ENCODE measurements around the gene S100A7A. TPM values are rescaled to one million over a fixed set of nuclear protein-coding genes. Genes with fewer than 3 reads are reported as not detected.

S100A7A gene
- total RNA-seq, 1 experiment from 2014 or later, result not detected

DNA sequence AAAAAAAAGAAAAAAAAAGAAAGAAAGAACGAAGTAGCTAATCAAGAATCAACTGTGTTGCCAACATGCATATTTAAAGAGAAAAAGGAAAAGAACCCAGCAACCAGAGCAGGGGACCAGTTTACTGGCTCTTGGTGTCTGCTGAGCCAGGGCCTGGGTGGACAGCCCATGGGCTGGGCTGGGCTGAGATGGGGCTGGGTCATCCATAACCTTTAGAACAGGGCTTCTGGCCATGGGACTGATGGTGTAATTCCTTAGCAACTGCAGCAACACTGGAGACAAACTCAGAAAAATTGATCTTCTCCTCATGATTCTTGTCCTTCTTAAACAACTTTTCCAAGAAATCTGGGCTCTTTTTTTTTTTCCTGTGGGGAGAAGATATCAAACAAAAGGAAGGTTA lies 10.5 kb downstream of the S100A7A start:
- CTCF ChIA-PET, result interaction anchor here (1.3 to 1.6 kb wide), 2 partner anchors 68 to 71 kb away, joined by 4 to 8 read pairs; no protein-coding TSS in a partner anchor
- POLR2A ChIA-PET, result no interaction called here
- H3K4me1 Mint-ChIP-seq, result no peaks in the 10 kb centered on the region
- no peak overlapping the region for H3K27ac Mint-ChIP-seq
- TF ChIP-seq, protein P1, sequence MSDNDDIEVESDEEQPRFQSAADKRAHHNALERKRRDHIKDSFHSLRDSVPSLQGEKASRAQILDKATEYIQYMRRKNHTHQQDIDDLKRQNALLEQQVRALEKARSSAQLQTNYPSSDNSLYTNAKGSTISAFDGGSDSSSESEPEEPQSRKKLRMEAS (CRISPR knock-in tag; IDR thresholded peaks at IDR 0.05), result no peak
- TF ChIP-seq PRRX2 (CRISPR knock-in tag; IDR thresholded peaks at IDR 0.05), result no peak
- TF ChIP-seq, protein P2, sequence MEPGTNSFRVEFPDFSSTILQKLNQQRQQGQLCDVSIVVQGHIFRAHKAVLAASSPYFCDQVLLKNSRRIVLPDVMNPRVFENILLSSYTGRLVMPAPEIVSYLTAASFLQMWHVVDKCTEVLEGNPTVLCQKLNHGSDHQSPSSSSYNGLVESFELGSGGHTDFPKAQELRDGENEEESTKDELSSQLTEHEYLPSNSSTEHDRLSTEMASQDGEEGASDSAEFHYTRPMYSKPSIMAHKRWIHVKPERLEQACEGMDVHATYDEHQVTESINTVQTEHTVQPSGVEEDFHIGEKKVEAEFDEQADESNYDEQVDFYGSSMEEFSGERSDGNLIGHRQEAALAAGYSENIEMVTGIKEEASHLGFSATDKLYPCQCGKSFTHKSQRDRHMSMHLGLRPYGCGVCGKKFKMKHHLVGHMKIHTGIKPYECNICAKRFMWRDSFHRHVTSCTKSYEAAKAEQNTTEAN (CRISPR knock-in tag; IDR thresholded peaks at IDR 0.05), result no peak
- no peak overlapping the region for H3K4me3 Mint-ChIP-seq
- ATAC-seq (no peak), DNase-seq (ENCODE audit: low spot score) (no peak)
- H3K27me3 Mint-ChIP-seq (ENCODE audit: low read depth), result peaks cover 3% of the 10 kb centered on the region; the same call in 1 of the 2 replicates
- H3K9me3 Mint-ChIP-seq, result no peaks in the 10 kb centered on the region
- H3K36me3 Mint-ChIP-seq, result no peaks in the 10 kb centered on the region

DNA sequence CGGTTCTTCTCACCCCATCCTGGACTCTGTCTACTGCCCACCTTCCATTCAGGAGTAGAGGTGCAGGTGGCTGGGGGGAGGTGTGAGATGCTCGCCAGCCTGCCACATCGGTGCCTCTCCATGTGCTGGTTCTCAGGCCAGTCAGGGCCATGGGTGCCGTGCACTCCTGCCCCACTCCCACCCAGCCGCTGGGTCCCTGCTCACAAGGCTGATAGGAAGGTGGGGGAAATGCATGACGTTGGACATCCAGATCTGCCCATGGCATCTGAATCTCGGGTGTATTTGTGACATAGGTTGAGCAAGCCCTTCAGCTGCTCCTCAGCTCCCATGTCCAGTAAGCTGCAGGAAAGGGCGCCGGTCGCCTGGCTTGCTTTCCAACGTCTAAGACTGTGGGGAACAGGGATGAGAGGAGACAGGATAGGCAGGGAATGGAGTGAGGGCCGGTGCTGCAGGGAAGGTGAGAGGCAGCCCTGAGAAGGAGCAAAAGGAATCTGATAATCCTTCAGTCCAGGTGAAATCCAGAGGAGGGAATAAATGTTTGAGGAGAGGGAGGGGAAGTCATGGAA lies 11.8 kb downstream of the S100A7A start:
- no peaks in the 10 kb centered on the region for H3K4me1 Mint-ChIP-seq

More for the DNA sequence above, 11.8 kb downstream of the S100A7A start:
- no peaks in the 10 kb centered on the region for H3K9me3 Mint-ChIP-seq
- TF ChIP-seq, protein P3, sequence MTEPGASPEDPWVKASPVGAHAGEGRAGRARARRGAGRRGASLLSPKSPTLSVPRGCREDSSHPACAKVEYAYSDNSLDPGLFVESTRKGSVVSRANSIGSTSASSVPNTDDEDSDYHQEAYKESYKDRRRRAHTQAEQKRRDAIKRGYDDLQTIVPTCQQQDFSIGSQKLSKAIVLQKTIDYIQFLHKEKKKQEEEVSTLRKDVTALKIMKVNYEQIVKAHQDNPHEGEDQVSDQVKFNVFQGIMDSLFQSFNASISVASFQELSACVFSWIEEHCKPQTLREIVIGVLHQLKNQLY (CRISPR knock-in tag; IDR thresholded peaks at IDR 0.05), result no peak
- TF ChIP-seq NFATC4 (CRISPR knock-in tag; IDR thresholded peaks at IDR 0.05) (no peak), ETV6 (CRISPR knock-in tag; IDR thresholded peaks at IDR 0.05) (no peak), ZNF671 (CRISPR knock-in tag; IDR thresholded peaks at IDR 0.05) (no peak), NR1H2 (CRISPR knock-in tag; IDR thresholded peaks at IDR 0.05) (no peak), NR2C2 (CRISPR knock-in tag; IDR thresholded peaks at IDR 0.05) (no peak), PRRX2 (CRISPR knock-in tag; IDR thresholded peaks at IDR 0.05) (no peak), SMAD4 (CRISPR knock-in tag; IDR thresholded peaks at IDR 0.05) (no peak), FOXJ3 (CRISPR knock-in tag; IDR thresholded peaks at IDR 0.05; ENCODE audit: borderline replicate concordance) (no peak), KAT7 (CRISPR knock-in tag; IDR thresholded peaks at IDR 0.05; ENCODE audit: borderline replicate concordance) (no peak), RELA (CRISPR knock-in tag; IDR thresholded peaks at IDR 0.05; ENCODE audit: borderline replicate concordance) (no peak)
- TF ChIP-seq, protein P4, sequence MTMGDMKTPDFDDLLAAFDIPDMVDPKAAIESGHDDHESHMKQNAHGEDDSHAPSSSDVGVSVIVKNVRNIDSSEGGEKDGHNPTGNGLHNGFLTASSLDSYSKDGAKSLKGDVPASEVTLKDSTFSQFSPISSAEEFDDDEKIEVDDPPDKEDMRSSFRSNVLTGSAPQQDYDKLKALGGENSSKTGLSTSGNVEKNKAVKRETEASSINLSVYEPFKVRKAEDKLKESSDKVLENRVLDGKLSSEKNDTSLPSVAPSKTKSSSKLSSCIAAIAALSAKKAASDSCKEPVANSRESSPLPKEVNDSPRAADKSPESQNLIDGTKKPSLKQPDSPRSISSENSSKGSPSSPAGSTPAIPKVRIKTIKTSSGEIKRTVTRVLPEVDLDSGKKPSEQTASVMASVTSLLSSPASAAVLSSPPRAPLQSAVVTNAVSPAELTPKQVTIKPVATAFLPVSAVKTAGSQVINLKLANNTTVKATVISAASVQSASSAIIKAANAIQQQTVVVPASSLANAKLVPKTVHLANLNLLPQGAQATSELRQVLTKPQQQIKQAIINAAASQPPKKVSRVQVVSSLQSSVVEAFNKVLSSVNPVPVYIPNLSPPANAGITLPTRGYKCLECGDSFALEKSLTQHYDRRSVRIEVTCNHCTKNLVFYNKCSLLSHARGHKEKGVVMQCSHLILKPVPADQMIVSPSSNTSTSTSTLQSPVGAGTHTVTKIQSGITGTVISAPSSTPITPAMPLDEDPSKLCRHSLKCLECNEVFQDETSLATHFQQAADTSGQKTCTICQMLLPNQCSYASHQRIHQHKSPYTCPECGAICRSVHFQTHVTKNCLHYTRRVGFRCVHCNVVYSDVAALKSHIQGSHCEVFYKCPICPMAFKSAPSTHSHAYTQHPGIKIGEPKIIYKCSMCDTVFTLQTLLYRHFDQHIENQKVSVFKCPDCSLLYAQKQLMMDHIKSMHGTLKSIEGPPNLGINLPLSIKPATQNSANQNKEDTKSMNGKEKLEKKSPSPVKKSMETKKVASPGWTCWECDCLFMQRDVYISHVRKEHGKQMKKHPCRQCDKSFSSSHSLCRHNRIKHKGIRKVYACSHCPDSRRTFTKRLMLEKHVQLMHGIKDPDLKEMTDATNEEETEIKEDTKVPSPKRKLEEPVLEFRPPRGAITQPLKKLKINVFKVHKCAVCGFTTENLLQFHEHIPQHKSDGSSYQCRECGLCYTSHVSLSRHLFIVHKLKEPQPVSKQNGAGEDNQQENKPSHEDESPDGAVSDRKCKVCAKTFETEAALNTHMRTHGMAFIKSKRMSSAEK (CRISPR knock-in tag; IDR thresholded peaks at IDR 0.05; ENCODE audit: borderline replicate concordance), result no peak
- TF ChIP-seq, protein P5, sequence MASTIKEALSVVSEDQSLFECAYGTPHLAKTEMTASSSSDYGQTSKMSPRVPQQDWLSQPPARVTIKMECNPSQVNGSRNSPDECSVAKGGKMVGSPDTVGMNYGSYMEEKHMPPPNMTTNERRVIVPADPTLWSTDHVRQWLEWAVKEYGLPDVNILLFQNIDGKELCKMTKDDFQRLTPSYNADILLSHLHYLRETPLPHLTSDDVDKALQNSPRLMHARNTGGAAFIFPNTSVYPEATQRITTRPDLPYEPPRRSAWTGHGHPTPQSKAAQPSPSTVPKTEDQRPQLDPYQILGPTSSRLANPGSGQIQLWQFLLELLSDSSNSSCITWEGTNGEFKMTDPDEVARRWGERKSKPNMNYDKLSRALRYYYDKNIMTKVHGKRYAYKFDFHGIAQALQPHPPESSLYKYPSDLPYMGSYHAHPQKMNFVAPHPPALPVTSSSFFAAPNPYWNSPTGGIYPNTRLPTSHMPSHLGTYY (CRISPR knock-in tag; IDR thresholded peaks at IDR 0.05), result no peak
- TF ChIP-seq, protein P6, sequence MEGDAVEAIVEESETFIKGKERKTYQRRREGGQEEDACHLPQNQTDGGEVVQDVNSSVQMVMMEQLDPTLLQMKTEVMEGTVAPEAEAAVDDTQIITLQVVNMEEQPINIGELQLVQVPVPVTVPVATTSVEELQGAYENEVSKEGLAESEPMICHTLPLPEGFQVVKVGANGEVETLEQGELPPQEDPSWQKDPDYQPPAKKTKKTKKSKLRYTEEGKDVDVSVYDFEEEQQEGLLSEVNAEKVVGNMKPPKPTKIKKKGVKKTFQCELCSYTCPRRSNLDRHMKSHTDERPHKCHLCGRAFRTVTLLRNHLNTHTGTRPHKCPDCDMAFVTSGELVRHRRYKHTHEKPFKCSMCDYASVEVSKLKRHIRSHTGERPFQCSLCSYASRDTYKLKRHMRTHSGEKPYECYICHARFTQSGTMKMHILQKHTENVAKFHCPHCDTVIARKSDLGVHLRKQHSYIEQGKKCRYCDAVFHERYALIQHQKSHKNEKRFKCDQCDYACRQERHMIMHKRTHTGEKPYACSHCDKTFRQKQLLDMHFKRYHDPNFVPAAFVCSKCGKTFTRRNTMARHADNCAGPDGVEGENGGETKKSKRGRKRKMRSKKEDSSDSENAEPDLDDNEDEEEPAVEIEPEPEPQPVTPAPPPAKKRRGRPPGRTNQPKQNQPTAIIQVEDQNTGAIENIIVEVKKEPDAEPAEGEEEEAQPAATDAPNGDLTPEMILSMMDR (IDR thresholded peaks at IDR 0.05), result no peak
- TF ChIP-seq, protein P7, sequence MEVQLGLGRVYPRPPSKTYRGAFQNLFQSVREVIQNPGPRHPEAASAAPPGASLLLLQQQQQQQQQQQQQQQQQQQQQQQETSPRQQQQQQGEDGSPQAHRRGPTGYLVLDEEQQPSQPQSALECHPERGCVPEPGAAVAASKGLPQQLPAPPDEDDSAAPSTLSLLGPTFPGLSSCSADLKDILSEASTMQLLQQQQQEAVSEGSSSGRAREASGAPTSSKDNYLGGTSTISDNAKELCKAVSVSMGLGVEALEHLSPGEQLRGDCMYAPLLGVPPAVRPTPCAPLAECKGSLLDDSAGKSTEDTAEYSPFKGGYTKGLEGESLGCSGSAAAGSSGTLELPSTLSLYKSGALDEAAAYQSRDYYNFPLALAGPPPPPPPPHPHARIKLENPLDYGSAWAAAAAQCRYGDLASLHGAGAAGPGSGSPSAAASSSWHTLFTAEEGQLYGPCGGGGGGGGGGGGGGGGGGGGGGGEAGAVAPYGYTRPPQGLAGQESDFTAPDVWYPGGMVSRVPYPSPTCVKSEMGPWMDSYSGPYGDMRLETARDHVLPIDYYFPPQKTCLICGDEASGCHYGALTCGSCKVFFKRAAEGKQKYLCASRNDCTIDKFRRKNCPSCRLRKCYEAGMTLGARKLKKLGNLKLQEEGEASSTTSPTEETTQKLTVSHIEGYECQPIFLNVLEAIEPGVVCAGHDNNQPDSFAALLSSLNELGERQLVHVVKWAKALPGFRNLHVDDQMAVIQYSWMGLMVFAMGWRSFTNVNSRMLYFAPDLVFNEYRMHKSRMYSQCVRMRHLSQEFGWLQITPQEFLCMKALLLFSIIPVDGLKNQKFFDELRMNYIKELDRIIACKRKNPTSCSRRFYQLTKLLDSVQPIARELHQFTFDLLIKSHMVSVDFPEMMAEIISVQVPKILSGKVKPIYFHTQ (CRISPR knock-in tag; IDR thresholded peaks at IDR 0.05), result no peak
- TF ChIP-seq, protein P1 (CRISPR knock-in tag; IDR thresholded peaks at IDR 0.05), result no peak
- H3K4me3 Mint-ChIP-seq, result no peak overlapping the region
- peaks cover 3% of the 10 kb centered on the region; the same call in 1 of the 2 replicates for H3K27me3 Mint-ChIP-seq (ENCODE audit: low read depth)
- ChIA-PET CTCF (interaction anchor here (1.3 kb wide), 1 partner anchor 67 kb away, joined by 7 read pairs; no protein-coding TSS in a partner anchor), POLR2A (no interaction called here)
- H3K27ac Mint-ChIP-seq, result no peak overlapping the region
- ATAC-seq (no peak), DNase-seq (ENCODE audit: low spot score) (no peak)
- no peaks in the 10 kb centered on the region for H3K36me3 Mint-ChIP-seq

All from WTC11 (cell line).